NCI-H2171 treated with DMSO at 0.1 percent for 48 hours (cell line): Measurements from ENCODE around the gene ANKRD13D.

Source experiments
- DNase-seq: peaks from one replicate; lab custom pipeline; 2025; lab: John Stamatoyannopoulos, UW

Gene ANKRD13D

DNA sequence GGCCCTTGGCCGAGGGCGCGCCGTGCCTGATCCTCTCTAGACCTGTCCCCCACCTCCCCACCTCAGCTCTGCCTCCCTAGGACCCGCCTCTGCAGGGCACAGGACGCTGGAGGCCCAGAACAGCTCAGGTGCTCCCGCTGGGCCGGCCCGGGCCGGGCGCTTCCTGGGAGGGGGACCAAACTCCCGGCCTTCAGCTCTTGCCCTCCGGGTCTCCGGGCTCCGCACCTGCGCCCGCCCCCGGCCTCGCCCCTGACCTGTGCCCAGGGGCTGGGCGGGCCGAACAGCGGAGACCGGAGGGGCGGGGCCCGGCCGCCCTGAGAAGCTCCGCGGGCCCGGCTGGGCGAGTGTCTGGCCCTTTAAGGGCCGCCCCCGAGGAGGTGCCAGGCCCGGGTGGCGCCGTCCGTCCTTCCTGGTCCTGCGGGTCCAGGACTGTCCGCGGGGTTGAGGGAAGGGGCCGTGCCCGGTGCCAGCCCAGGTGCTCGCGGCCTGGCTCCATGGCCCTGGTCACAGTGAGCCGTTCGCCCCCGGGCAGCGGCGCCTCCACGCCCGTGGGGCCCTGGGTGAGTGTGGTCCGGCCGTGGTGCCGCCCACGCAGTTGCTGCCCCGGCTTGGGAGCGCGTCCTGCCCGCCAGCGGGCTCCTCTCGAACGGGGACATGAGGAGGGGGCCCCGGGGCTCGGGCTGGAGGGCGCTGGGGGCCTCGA is 14.2 kb downstream of the ANKRD13D start, which contains the start of gene SSH3:
Gene SSH3, plus strand, starts transcription at position 399 of the 703 bp plus-strand sequence. Its CDS starts 96 bp downstream, at position 495.
- peak; percentile 19 for DNase-seq

DNA sequence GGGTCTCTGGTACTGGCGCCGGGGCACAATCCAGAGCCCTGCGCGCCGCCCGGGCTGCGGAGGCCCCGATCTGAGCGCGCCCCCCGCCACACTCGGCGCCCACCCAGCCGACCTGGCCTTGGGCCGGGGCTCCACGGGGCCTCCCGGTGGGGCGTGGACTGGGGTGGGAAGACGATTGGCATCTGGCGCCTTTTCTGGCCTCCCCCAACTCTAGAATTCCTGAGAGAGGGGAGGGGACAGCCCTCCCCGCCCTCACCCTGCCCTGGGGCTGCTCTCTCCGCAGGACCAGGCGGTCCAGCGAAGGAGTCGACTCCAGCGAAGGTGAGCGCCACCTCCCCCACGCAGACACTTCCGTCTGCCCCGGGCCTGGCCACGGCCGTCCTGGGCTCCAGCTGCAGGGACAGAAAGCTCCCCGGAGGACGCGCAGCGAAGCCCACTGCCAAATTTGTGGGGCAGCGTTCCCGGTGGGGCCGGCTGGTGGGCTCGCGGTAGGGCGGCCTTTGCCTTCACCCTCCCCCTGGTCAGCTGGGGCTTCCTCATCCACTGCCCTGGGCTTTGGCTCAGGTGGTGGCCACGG is 14.8 kb downstream of the ANKRD13D start:
- DNase-seq = no peak

DNA sequence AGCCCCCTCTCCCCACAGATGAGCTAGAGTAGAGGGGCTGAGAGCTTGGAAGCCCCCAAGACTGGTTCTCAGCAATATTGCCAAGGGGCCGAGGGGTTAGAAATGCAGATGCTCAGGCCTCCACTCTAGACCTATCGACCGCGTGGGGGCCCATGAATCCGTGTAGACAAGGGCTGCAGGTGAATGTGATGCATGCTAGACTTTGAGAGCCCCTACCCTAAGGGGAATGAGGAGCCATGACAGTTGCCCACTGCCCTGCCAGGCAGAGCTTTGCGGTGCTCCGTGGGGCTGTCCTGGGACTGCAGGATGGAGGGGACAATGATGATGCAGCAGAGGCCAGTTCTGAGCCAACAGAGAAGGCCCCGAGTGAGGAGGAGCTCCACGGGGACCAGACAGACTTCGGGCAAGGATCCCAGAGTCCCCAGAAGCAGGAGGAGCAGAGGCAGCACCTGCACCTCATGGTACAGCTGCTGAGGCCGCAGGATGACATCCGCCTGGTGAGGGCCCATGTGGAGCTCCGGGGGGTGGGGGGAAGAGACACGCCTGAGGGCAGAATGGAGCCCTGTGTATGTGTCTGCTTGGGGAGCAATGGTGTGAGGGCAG is 15.5 kb downstream of the ANKRD13D start:
- DNase-seq = no peak

- no peak for DNase-seq
These were observed 17.9 kb downstream of the ANKRD13D start for GRCh38 chr11:67306769-67307544.

DNA sequence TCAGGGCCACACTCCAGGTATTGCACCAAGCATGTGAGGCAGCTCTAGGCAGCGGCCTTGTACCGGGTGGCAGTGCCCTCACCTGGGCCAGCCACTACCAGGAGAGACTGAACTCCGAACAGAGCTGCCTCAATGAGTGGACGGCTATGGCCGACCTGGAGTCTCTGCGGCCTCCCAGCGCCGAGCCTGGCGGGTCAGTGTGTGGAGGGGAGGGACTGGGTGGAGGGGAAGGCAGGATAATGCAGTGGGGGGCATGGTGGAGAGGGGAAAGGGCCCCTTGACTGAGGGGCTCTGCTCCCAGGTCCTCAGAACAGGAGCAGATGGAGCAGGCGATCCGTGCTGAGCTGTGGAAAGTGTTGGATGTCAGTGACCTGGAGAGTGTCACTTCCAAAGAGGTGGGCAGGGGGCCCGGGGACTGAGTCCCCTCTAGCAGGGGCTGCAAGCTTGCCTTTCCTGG is 18.5 kb downstream of the ANKRD13D start:
- DNase-seq = no peak

DNA sequence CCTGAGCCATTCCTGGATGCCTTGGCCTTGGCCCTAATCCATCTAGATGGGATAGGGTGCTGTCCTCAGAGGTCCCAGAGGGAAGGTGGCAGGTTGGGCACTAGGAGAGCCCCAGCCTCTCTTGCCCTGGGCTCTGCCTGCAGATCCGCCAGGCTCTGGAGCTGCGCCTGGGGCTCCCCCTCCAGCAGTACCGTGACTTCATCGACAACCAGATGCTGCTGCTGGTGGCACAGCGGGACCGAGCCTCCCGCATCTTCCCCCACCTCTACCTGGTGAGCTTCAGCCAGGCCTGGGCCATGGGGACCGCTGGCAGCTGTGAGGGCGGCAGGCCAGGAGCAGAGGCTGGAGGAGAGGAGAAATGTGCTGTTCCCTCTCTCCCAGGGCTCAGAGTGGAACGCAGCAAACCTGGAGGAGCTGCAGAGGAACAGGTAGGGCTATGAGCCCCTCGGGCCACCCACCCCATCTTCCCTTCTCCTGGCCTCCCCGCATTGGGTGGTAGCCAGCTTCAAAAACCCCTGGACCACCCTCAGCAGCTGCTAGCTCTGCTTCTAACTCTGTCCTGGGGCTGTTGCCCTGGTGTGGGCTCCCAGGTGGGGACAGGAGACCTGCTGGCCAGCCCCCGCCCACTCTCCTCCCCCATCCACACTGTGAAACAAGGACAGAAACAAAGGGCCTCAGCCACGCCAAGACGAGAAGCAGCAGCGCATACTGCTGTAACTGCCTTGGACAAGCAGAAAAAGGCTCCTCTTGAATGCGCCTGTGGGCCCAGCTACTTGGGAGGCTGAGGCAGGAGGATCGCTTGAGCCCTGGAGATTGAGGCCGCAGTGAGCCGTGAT is 19.1 kb downstream of the ANKRD13D start:
- no peak for DNase-seq

DNA sequence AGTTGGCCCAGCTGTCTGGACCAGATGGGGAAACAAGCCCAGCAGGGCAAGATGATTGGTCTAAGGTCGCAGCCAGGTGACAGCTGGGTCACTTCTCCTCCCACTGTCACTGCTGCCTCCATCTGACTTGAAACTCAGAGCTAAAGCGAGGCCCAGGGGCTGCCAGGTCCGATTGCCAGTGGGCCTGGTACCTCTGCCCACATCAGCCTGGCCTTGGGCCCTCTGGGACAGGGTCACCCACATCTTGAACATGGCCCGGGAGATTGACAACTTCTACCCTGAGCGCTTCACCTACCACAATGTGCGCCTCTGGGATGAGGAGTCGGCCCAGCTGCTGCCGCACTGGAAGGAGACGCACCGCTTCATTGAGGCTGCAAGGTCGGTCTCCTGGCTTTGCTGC is 20.1 kb downstream of the ANKRD13D start:
- peak; percentile 14 for DNase-seq

GRCh38 chr11:67309661-67310061 is 20.6 kb downstream of the ANKRD13D start:
- no peak for DNase-seq

DNA sequence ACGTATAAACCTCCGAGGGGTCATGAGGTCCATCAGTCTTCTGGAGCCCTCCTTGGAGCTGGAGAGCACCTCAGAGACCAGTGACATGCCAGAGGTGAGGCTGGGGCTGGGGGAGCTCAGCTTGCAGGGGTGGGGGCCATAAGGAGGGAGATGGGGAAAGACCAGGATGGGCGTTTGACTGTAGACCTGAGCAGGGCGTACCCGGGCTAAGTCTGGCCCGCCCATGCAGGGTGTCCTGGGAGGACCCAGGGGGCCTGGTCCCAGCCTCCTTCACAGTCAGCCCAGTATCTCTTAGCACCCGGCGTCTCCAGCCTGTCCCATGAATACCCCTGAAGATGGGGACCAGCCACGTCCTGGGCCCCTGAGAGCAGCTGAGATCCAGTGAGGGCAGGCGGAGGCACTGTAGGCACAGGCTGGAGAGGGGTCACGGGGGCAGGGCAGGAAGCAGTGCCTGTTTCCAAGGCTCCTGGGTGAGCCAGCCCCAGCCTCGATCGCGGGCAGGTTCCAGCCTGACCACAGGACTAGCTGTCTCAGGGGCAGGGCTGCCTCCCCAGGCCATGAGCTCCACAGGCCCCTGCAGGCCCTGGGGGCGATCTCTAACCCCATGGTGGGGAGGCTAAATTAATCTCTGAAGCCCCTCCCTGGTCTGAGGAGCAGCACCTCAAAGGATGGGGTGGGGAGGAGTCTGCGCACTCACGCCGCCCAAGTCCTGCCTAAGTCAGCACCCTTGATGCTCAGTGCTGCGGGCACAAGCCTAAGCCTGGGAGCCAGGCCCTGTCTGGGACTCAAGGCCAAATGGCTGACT is 21.3 kb downstream of the ANKRD13D start:
- DNase-seq = no peak

GRCh38 chr11:67311051-67311555 is 22.0 kb downstream of the ANKRD13D start:
- DNase-seq = no peak

DNA sequence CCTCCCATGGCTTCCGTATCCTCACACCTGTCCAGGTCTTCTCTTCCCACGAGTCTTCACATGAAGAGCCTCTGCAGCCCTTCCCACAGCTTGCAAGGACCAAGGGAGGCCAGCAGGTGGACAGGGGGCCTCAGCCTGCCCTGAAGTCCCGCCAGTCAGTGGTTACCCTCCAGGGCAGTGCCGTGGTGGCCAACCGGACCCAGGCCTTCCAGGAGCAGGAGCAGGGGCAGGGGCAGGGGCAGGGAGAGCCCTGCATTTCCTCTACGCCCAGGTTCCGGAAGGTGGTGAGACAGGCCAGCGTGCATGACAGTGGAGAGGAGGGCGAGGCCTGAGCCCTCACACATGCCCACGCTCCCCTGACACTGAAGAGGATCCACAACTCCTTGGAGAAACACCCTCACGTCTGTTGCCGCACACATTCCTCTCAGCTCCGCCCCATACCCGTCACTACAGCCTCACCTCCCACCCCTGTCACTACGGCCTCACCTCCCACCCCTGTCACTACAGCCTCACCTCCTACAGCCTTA is 22.5 kb downstream of the ANKRD13D start:
- no peak for DNase-seq

- DNase-seq = no peak
These were observed 23.3 kb downstream of the ANKRD13D start for GRCh38 chr11:67312187-67313021.

DNA sequence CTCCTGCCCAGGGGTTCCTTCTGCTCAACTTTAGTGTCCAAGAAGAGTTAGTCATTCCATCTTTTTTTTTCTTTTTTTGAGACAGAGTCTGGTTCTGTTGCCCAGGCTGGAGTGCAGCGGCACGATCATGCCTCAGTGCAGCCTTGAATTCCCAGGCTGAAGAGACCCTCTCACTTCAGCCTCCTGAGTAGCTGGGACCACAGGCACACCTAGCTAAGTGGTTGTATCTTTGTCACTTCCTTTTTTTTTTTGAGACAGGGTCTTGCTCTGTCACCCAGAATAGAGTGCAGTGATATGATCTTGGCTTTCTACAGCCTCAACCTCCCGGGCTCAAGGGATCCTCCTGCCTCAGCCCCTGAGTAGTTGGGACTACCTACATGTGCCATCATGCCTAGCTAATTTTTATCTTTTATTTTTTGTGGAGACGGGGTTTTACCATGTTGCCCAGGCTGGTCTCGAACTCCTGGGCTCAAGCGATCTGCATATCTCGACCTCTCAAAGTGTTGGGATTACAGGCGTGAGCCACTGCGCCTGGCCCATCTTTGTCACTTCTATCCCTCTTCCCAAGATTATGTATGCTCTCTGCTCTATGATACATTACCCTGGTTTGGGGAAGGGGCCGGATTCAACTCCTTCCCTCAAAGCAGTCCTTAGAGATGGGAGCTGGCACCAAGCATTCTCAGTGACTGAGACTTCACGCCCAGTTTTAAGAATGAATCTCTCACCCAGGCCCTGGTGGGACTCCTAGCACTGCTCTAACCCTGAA is 24.2 kb downstream of the ANKRD13D start:
- no peak for DNase-seq

- DNase-seq = no peak
These were observed 25.1 kb downstream of the ANKRD13D start for GRCh38 chr11:67314218-67314617.

- DNase-seq = no peak
These were observed 26.3 kb downstream of the ANKRD13D start for GRCh38 chr11:67315325-67315909.

GRCh38 chr11:67316882-67317204 is 27.7 kb downstream of the ANKRD13D start:
- DNase-seq = no peak

DNA sequence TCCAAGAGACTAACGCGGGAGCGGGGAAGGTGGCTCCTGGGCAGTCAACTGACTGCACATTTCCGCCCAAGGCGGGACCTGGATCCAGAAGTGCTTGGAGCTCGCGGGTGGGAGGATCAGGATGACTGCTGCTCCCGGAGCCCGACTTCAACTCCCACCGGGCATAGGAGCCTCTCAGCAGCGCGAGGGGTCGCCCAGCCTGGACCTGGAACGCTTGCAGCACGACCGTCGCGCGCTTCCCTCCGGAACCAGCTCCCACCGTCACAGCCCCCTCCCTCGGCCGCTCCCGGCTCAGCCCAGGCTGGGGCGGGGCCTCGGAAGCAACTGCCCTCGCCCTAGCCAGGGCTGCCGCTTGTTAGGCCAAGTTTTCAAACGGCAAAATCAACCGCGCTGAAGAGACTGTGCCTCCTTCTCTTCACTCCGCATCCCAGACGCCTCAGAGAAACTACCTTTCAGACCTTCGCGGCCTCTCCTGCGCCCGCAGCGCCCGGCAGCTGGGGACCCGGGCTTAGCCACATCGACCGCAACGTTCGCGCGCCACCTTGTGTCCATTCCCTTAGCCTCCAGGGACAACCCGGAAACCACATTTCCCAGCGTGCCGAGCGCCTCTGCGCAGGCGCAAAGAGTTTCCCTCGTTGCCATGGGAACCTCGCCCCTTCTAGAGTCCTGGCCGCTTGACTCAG is 28.2 kb downstream of the ANKRD13D start:
- peak; percentile 95 for DNase-seq
